IPS DF 6.9 (cell line): Measurements from ENCODE around the gene GPR108.
"Not testable (repeated sequence)": the region's sequence is repeated elsewhere in the genome, so short reads cannot be mapped to it uniquely, and the experiment has no call there.

Source experiments
- DNase-seq: peaks from one replicate; pipeline ENCODE4 v3.0.0-alpha.2; 2013; ENCODE audit warnings: low read depth, low spot score
- H3K27ac ChIP-seq: one replicate; pipeline ENCODE4 v1.5.1; 2013; ENCODE audit warnings: low read length, control low read depth
- H3K27me3 ChIP-seq: 2 replicates; pipeline ENCODE4 v1.6.1; 2013; ENCODE audit warnings: mild to moderate bottlenecking, low read length; ENCODE audit not compliant: control insufficient read depth, insufficient read depth
- H3K36me3 ChIP-seq: 2 replicates; pipeline ENCODE4 v1.6.1; 2013; ENCODE audit warnings: low read length; ENCODE audit not compliant: control insufficient read depth, insufficient read depth
- H3K4me1 ChIP-seq: 2 replicates; pipeline ENCODE4 v1.6.1; 2013; ENCODE audit warnings: low read length; ENCODE audit not compliant: control insufficient read depth, insufficient read depth
- H3K4me3 ChIP-seq: 2 replicates; pipeline ENCODE4 v1.5.1; 2013; ENCODE audit warnings: mild to moderate bottlenecking, low read length
- H3K9me3 ChIP-seq: 2 replicates; pipeline ENCODE4 v1.6.1; 2013; ENCODE audit warnings: low read length, inconsistent platforms; ENCODE audit not compliant: control insufficient read depth, insufficient read depth
- WGBS: extraction: QIAGEN DNeasy Blood & Tissue Kit; methylation state at CpG from one replicate; pipeline ENCODE4 v1.1.7; 2013; ENCODE audit warnings: mixed read lengths, missing lambda C conversion rate; ENCODE audit not compliant: insufficient read length, insufficient coverage; 5-methylcytosine and 5-hydroxymethylcytosine counted together

The GPR108 gene

GRCh38 chr19:6771648-6772027 lies 34.3 kb upstream of the GPR108 start:
- not testable (repeated sequence) for H3K4me3 ChIP-seq, H3K4me1 ChIP-seq, H3K27me3 ChIP-seq, H3K27ac ChIP-seq, DNase-seq, H3K9me3 ChIP-seq, H3K36me3 ChIP-seq
- WGBS: no CpG with 5 or more reads among the region's 7 CpGs

GRCh38 chr19:6769006-6769619 lies 31.7 kb upstream of the GPR108 start:
- H3K4me3 ChIP-seq: no peak overlapping the region
- no peak overlapping the region for H3K27ac ChIP-seq
- no peaks in the 10 kb centered on the region for H3K36me3 ChIP-seq
- H3K9me3 ChIP-seq: no peaks in the 10 kb centered on the region
- DNase-seq: no peak
- H3K4me1 ChIP-seq: peaks cover 8% of the 10 kb centered on the region
- WGBS: no CpG with 5 or more reads among the region's 11 CpGs
- no peaks in the 10 kb centered on the region for H3K27me3 ChIP-seq

- Histone ChIP-seq H3K36me3 (no peaks in the 10 kb centered on the region), H3K27me3 (no peaks in the 10 kb centered on the region), H3K9me3 (no peaks in the 10 kb centered on the region), H3K4me3 (peak overlapping the region; percentile 39; the same call in 1 of the 2 replicates), H3K4me1 (peaks cover 7% of the 10 kb centered on the region), H3K27ac (no peak overlapping the region)
- DNase-seq: no peak
- no CpG with 5 or more reads among the region's 8 CpGs for whole genome bisulfite sequencing
Measured at GRCh38 chr19:6768236-6768785, 30.9 kb upstream of the GPR108 start.

GRCh38 chr19:6767357-6768235 lies 30.2 kb upstream of the GPR108 start, which contains the start of gene SH2D3A:
Gene SH2D3A (minus strand): TSS chr19:6767435. CDS start chr19:6763748, 3,687 bp downstream.
- no CpG with 5 or more reads among the region's 47 CpGs for WGBS
- H3K4me1 ChIP-seq: peaks cover 2% of the 10 kb centered on the region
- peak; percentile 84 for DNase-seq
- no peaks in the 10 kb centered on the region for H3K9me3 ChIP-seq
- peak within 1 kb of the TSS; percentile 62; the same call in 1 of the 2 replicates for H3K4me3 ChIP-seq
- no peaks in the 10 kb centered on the region for H3K36me3 ChIP-seq
- H3K27ac ChIP-seq: no peak within 1 kb of the TSS
- H3K27me3 ChIP-seq: no peaks in the 10 kb centered on the region

- DNase-seq: no peak
- H3K4me3 ChIP-seq: peak overlapping the region; percentile 62; the same call in 1 of the 2 replicates
- H3K9me3 ChIP-seq: no peaks in the 10 kb centered on the region
- no peaks in the 10 kb centered on the region for H3K36me3 ChIP-seq
- peaks cover 1% of the 10 kb centered on the region; the same call in 1 of the 2 replicates for H3K4me1 ChIP-seq
- no peak overlapping the region for H3K27ac ChIP-seq
- no CpG with 5 or more reads among the region's 15 CpGs for WGBS
- no peaks in the 10 kb centered on the region for H3K27me3 ChIP-seq
Measured at GRCh38 chr19:6767081-6767356, 29.6 kb upstream of the GPR108 start.

- Histone ChIP-seq H3K4me3 (peak overlapping the region; percentile 62; the same call in 1 of the 2 replicates), H3K9me3 (no peaks in the 10 kb centered on the region), H3K36me3 (no peaks in the 10 kb centered on the region), H3K27me3 (no peaks in the 10 kb centered on the region), H3K27ac (no peak overlapping the region), H3K4me1 (peaks cover 1% of the 10 kb centered on the region; the same call in 1 of the 2 replicates)
- no CpG with 5 or more reads among the region's 16 CpGs for WGBS
- no peak for DNase-seq
Measured at GRCh38 chr19:6766357-6767080, 29.1 kb upstream of the GPR108 start.

GRCh38 chr19:6765738-6766356 lies 28.5 kb upstream of the GPR108 start:
- WGBS: no CpG with 5 or more reads among the region's 8 CpGs
- Histone ChIP-seq H3K9me3 (no peaks in the 10 kb centered on the region), H3K4me3 (peak overlapping the region; percentile 14; the same call in 1 of the 2 replicates), H3K36me3 (no peaks in the 10 kb centered on the region), H3K27ac (no peak overlapping the region), H3K4me1 (peaks cover 1% of the 10 kb centered on the region; the same call in 1 of the 2 replicates), H3K27me3 (no peaks in the 10 kb centered on the region)
- DNase-seq: peak; percentile 81

GRCh38 chr19:6762253-6762797 lies 24.9 kb upstream of the GPR108 start:
- H3K4me3 ChIP-seq, DNase-seq, H3K27me3 ChIP-seq, H3K36me3 ChIP-seq, H3K27ac ChIP-seq, H3K9me3 ChIP-seq, H3K4me1 ChIP-seq: not testable (repeated sequence)
- WGBS: no CpG with 5 or more reads among the region's 8 CpGs

- Histone ChIP-seq H3K4me3 (no peak overlapping the region), H3K27me3 (no peaks in the 10 kb centered on the region), H3K27ac (no peak overlapping the region), H3K4me1 (no peaks in the 10 kb centered on the region; the same call in 1 of the 2 replicates), H3K36me3 (peaks cover 4% of the 10 kb centered on the region; the same call in 1 of the 2 replicates), H3K9me3 (no peaks in the 10 kb centered on the region)
- no CpG with 5 or more reads among the region's 4 CpGs for WGBS
- no peak for DNase-seq
Measured at GRCh38 chr19:6761053-6761676, 23.8 kb upstream of the GPR108 start.
